ENCODE data around the gene PCLAF.

- TF ChIP-seq CTCF (IDR thresholded peaks at IDR 0.05; ENCODE audit: low read depth, low read length) (no peak), EZH2phosphoT487 (IDR thresholded peaks at IDR 0.05; ENCODE audit: low read depth) (no peak)
Measured at GRCh38 chr15:64344651-64345294, 36.5 kb downstream of the PCLAF start.
